GM23248 (cell line): Measurements from ENCODE around the gene TEX47. TPM values are rescaled to one million over a fixed set of nuclear protein-coding genes. Genes with fewer than 3 reads are reported as not detected.

ENCODE experiments used
- DNase-seq: peaks from one replicate; pipeline ENCODE4 v3.0.0-alpha.2; 2015
- H2AFZ ChIP-seq: fragments of 200-600 bp; sonication (generic); 2 replicates; pipeline ENCODE4 v1.6.1; 2016; ENCODE audit warnings: antibody characterized with exemption
- H3F3A ChIP-seq: fragments of 200-600 bp; sonication (generic); 2 replicates; pipeline ENCODE4 v1.6.1; 2016; ENCODE audit warnings: mild to moderate bottlenecking, antibody characterized with exemption, mixed run types; ENCODE audit not compliant: insufficient read depth
- H3K27ac ChIP-seq: fragments of 200-600 bp; sonication (generic); 2 replicates; pipeline ENCODE4 v1.5.1; 2016; ENCODE audit warnings: mild to moderate bottlenecking
- H3K27me3 ChIP-seq: fragments of 200-600 bp; sonication (generic); replicated peaks from 2 replicates; pipeline ENCODE4 v1.6.1; 2016; ENCODE audit warnings: mild to moderate bottlenecking; ENCODE audit not compliant: insufficient read depth
- H3K36me3 ChIP-seq: fragments of 200-600 bp; sonication (generic); 2 replicates; pipeline ENCODE4 v1.6.1; 2016; ENCODE audit warnings: low read depth, mild to moderate bottlenecking
- H3K4me1 ChIP-seq: fragments of 200-600 bp; sonication (generic); 2 replicates; pipeline ENCODE4 v1.6.1; 2016; ENCODE audit warnings: mild to moderate bottlenecking; ENCODE audit not compliant: insufficient read depth
- H3K4me2 ChIP-seq: fragments of 200-600 bp; sonication (generic); one replicate; pipeline ENCODE4 v1.6.1; 2016; ENCODE audit warnings: mild to moderate bottlenecking; ENCODE audit not compliant: unreplicated experiment
- H3K4me3 ChIP-seq: fragments of 200-600 bp; sonication (generic); 2 replicates; pipeline ENCODE4 v1.5.1; 2016; ENCODE audit warnings: mild to moderate bottlenecking
- H3K79me2 ChIP-seq: fragments of 200-600 bp; sonication (generic); 2 replicates; pipeline ENCODE4 v1.6.1; 2016; ENCODE audit warnings: mild to moderate bottlenecking; ENCODE audit not compliant: insufficient read depth
- H3K9ac ChIP-seq: fragments of 200-600 bp; sonication (generic); 2 replicates; pipeline ENCODE4 v1.6.1; 2016; ENCODE audit warnings: mild to moderate bottlenecking
- H3K9me2 ChIP-seq: fragments of 200-600 bp; sonication (generic); 2 replicates; pipeline ENCODE4 v1.6.1; 2016; ENCODE audit warnings: mixed run types, mild to moderate bottlenecking, moderate library complexity; ENCODE audit not compliant: insufficient read depth
- H3K9me3 ChIP-seq: fragments of 200-600 bp; sonication (generic); one replicate; pipeline ENCODE4 v1.6.1; 2017; ENCODE audit warnings: low read depth
- H4K20me1 ChIP-seq: fragments of 200-600 bp; sonication (generic); 2 replicates; pipeline ENCODE4 v1.6.0; 2016; ENCODE audit not compliant: insufficient read depth
- EZH2 ChIP-seq: fragments of 200-600 bp; sonication (generic); IDR thresholded peaks from 2 replicates; pipeline ENCODE4 v1.6.1; 2018; ENCODE audit warnings: antibody characterized with exemption, mild to moderate bottlenecking; ENCODE audit not compliant: insufficient read depth, poor library complexity, severe bottlenecking
- EZH2phosphoT487 ChIP-seq: fragments of 200-600 bp; sonication (generic); IDR thresholded peaks from 2 replicates; pipeline ENCODE4 v1.6.1; 2018; ENCODE audit warnings: antibody characterized with exemption, moderate library complexity, mild to moderate bottlenecking, low read depth; ENCODE audit not compliant: insufficient read depth
- WGBS, 2 experiments: methylation state at CpG; one replicate each; pipeline ENCODE4 v1.1.6; 2015 to 2017; ENCODE audit warnings: low lambda C conversion rate in 2 of 2, low coverage in 1 of 2; ENCODE audit errors: missing lambda C conversion rate in 2 of 2; 5-methylcytosine and 5-hydroxymethylcytosine counted together
- in situ Hi-C: fragments of 300-500 bp; cut with MboI; formaldehyde crosslinking; loops from 2 replicates; pipeline ENCODE4 v1.15.0; 2020
- polyA plus RNA-seq: library from polyadenylated mRNA; unstranded; fragments of >200 nt; fragmentation: Nextera tagmentation; extraction: Ambion mirVana; gene quantifications from 2 replicates; pipeline ENCODE4 v1.2.1, GENCODE V29; 2016
- total RNA-seq: library from RNA; depleted of rRNA; stranded (reverse); fragments of >200 nt; shearing (Covaris generic); gene quantifications from 2 replicates; pipeline ENCODE4 v1.2.3, GENCODE V29; 2014; rRNA removed

Gene TEX47
- total RNA-seq (not detected in 2 replicates), polyA plus RNA-seq (not detected in 2 replicates)

DNA sequence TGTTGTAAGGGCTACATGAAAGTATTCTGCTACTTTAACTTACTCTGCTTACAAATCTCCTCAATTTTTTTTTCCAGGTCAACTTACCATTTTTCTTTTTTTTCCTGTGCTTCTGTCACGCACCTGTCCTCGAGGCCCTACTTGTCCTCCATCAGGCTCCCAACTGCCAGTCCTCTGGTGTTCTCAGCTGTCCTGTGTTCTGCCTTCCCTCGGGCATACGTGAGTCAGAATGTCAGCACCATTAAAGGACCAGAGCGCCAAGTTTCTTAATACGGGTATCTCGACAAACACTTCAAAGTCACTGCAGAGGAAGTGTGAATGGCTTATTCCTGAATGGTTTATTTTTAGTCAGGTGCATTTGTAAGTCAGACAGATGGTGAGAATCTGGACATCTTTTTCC is at the start of gene TEX47:
TEX47 (minus strand) TSS at position 185 of the 400 bp plus-strand sequence. CDS start 795 bp downstream, outside the sequence.
- no peaks in the 10 kb centered on the region for H3K4me1 ChIP-seq
- no peak within 1 kb of the TSS for H3K4me2 ChIP-seq
- no peak within 1 kb of the TSS for H3K9ac ChIP-seq
- no peaks in the 10 kb centered on the region for H3K79me2 ChIP-seq
- no peak within 1 kb of the TSS for H3K4me3 ChIP-seq
- H3K9me2 ChIP-seq = no peaks in the 10 kb centered on the region
- no peak for DNase-seq
- no peaks in the 10 kb centered on the region for H3K36me3 ChIP-seq
- in situ Hi-C loops = no loop called here
- WGBS, 2 experiments = 63 to 66% methylated on average over 7 of the region's 7 CpGs
- H3K9me3 ChIP-seq = no peaks in the 10 kb centered on the region
- no peaks in the 10 kb centered on the region for H3F3A ChIP-seq
- H3K27ac ChIP-seq = no peak within 1 kb of the TSS
- TF ChIP-seq EZH2 = no peak
- TF ChIP-seq EZH2phosphoT487 = no peak
- H4K20me1 ChIP-seq = no peaks in the 10 kb centered on the region
- H2AFZ ChIP-seq = no peak within 1 kb of the TSS
- no peaks in the 10 kb centered on the region for H3K27me3 ChIP-seq

DNA sequence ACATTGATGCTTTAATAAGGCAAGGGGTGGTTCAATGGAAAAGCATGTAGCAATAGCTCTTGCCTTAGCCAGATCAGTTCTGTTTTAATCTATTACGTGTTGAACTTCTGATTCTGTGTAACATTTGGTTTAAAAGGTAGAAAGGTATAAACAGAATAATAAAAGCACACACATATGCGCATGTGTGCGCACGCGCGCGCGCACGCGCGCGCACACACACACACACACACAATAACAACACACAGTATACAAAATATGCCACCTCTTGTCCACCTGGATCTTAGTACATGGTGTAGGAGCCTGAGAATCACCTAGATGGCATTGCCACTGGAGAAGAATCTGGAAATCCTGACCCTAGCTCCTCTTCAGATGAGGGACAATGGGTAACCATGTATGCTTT is 49.6 kb upstream of the TEX47 start:
- no peak overlapping the region for H3K9ac ChIP-seq
- 78 to 85% methylated on average over 12 of the region's 12 CpGs for WGBS, 2 experiments
- H2AFZ ChIP-seq = no peak overlapping the region
- DNase-seq = no peak
- no peaks in the 10 kb centered on the region for H4K20me1 ChIP-seq
- H3K79me2 ChIP-seq = no peaks in the 10 kb centered on the region
- H3K4me2 ChIP-seq = no peak overlapping the region
- H3K36me3 ChIP-seq = no peaks in the 10 kb centered on the region
- no peaks in the 10 kb centered on the region for H3K27me3 ChIP-seq
- no peak overlapping the region for H3K4me3 ChIP-seq
- H3K27ac ChIP-seq = no peak overlapping the region
- in situ Hi-C loops = no loop called here
- no peaks in the 10 kb centered on the region for H3K9me2 ChIP-seq
- TF ChIP-seq EZH2phosphoT487 (no peak), EZH2 (no peak)
- no peaks in the 10 kb centered on the region for H3K4me1 ChIP-seq
- H3F3A ChIP-seq = no peaks in the 10 kb centered on the region
- no peaks in the 10 kb centered on the region for H3K9me3 ChIP-seq

DNA sequence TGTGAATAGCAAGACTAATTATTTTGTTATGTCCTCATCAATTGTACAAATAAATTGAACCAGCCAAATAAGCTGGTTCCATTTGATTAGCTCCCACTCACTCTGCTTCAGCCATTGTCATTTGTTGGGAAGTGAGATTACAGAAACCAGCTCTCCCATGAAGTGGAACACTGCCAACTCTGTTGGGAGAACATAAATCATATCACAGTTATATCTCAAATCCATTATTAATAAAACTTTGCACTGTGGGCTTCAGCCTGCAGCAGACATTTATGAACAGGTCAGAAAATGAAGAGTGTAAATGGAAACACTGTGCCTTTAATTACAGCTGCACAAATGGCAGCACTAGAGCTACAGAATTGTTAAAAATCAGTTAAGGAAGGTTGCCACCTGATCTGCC is 46.7 kb upstream of the TEX47 start:
- Histone ChIP-seq H4K20me1 (no peaks in the 10 kb centered on the region), H3K79me2 (no peaks in the 10 kb centered on the region), H3K4me3 (no peak overlapping the region), H3K27ac (no peak overlapping the region), H3K9me2 (no peaks in the 10 kb centered on the region), H3K27me3 (no peaks in the 10 kb centered on the region), H3K36me3 (no peaks in the 10 kb centered on the region), H3K9me3 (no peaks in the 10 kb centered on the region), H3K4me2 (no peak overlapping the region), H3K4me1 (no peaks in the 10 kb centered on the region), H3K9ac (no peak overlapping the region), H3F3A (no peaks in the 10 kb centered on the region), H2AFZ (no peak overlapping the region)
- no peak for DNase-seq
- no peak for TF ChIP-seq EZH2
- TF ChIP-seq EZH2phosphoT487 = no peak
- in situ Hi-C loops = no loop called here

DNA sequence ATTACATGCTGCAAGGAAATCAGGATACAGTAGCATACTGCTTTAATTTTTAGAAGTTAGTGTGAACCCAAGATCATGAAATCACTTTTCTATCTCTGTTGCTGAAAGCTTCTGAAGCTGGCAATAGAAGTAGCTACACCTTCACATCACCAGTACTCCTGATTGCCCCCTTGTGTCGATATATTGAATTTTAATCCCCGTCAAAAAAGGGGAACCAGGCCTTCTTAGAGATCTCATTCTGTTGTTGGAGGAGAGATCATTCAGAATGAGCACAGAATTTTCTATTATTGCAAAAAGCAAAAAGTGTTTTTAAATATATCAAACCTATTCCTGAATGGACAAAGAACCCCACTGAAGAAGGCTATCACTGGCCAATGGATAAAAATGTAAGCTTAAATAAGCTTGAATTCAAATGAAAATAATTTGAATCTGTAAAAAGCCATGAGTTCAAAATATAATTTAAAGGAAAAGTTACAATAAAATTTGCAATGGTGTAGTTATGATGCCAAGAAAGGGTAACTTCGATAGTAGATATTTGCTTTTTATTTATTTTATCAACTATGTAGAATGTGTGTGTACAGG is 39.7 kb upstream of the TEX47 start:
- TF ChIP-seq EZH2 = no peak
- TF ChIP-seq EZH2phosphoT487 = no peak
- 15 to 19% methylated on average over 3 of the region's 3 CpGs for WGBS, 2 experiments
- peak; percentile 45 for DNase-seq
- no peaks in the 10 kb centered on the region for H3F3A ChIP-seq
- no peaks in the 10 kb centered on the region for H3K27me3 ChIP-seq
- no peak overlapping the region for H3K4me2 ChIP-seq
- H3K4me3 ChIP-seq = no peak overlapping the region
- H3K9me3 ChIP-seq = no peaks in the 10 kb centered on the region
- H3K4me1 ChIP-seq = no peaks in the 10 kb centered on the region
- H3K27ac ChIP-seq = no peak overlapping the region
- H3K36me3 ChIP-seq = no peaks in the 10 kb centered on the region
- no peaks in the 10 kb centered on the region for H3K79me2 ChIP-seq
- H4K20me1 ChIP-seq = no peaks in the 10 kb centered on the region
- in situ Hi-C loops = no loop called here
- H3K9me2 ChIP-seq = no peaks in the 10 kb centered on the region
- no peak overlapping the region for H3K9ac ChIP-seq
- H2AFZ ChIP-seq = no peak overlapping the region

DNA sequence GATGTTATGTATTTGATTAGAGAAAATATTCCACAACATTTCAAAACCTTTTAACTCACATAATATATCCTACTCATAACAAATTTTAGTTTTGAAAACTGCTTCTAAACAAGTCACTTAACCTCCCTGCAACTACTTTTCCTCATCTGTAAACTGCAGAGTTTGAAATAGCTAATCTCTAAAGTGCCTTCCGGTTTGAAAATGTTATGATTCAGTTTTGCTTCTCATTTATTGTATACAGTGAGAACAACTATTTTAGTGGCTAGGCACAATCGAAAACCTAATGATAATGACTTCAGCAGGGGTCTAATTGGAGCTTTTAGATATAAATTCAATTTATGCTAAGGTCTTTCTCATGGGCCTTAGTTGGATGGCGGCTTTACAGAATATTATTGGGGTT is 30.7 kb upstream of the TEX47 start:
- WGBS, 2 experiments = 24 to 29% methylated on average over 3 of the region's 3 CpGs
- no peak overlapping the region for H3K4me3 ChIP-seq
- no peaks in the 10 kb centered on the region for H3K79me2 ChIP-seq
- H3K9me3 ChIP-seq = no peaks in the 10 kb centered on the region
- no peaks in the 10 kb centered on the region for H4K20me1 ChIP-seq
- H3K4me1 ChIP-seq = no peaks in the 10 kb centered on the region
- H3K4me2 ChIP-seq = no peak overlapping the region
- TF ChIP-seq EZH2 = no peak
- TF ChIP-seq EZH2phosphoT487 = no peak
- H2AFZ ChIP-seq = no peak overlapping the region
- no peaks in the 10 kb centered on the region for H3K27me3 ChIP-seq
- H3K9me2 ChIP-seq = no peaks in the 10 kb centered on the region
- H3K27ac ChIP-seq = no peak overlapping the region
- in situ Hi-C loops = no loop called here
- no peak for DNase-seq
- H3F3A ChIP-seq = no peaks in the 10 kb centered on the region
- no peaks in the 10 kb centered on the region for H3K36me3 ChIP-seq
- no peak overlapping the region for H3K9ac ChIP-seq
